GM19372 (cell line): ENCODE results near the gene EXD3.
A peak's percentile ranks its signal among the peaks of the same experiment; 100 is the strongest.

Experiments
- ATAC-seq: cut with Tn5 transposase; IDR thresholded peaks from one replicate; pipeline ENCODE4 v1.9.1; 2021; ENCODE audit warnings: mild to moderate bottlenecking, low read depth, moderate library complexity; ENCODE audit not compliant: unreplicated experiment

EXD3 gene

GRCh38 chr9:137447722-137448601 is 25.0 kb upstream of the EXD3 start:
- ATAC-seq = no peak

GRCh38 chr9:137446851-137447471 is 24.0 kb upstream of the EXD3 start:
- ATAC-seq = no peak

- ATAC-seq = no peak
These were observed 23.0 kb upstream of the EXD3 start for GRCh38 chr9:137445930-137446431.

- peak; percentile 51 for ATAC-seq
These were observed 22.4 kb upstream of the EXD3 start for GRCh38 chr9:137445275-137445807.

GRCh38 chr9:137444106-137444790 is 21.3 kb upstream of the EXD3 start:
- ATAC-seq = no peak

- ATAC-seq = no peak
These were observed 19.0 kb upstream of the EXD3 start for GRCh38 chr9:137441935-137442321.

- ATAC-seq = no peak
These were observed 18.4 kb upstream of the EXD3 start, which contains the start of gene ENTPD8 for GRCh38 chr9:137441289-137441934. Gene ENTPD8, minus strand, starts transcription at chr9:137441357. Its CDS starts 3,072 bp downstream, at chr9:137438285.

GRCh38 chr9:137439158-137439714 is 16.3 kb upstream of the EXD3 start:
- no peak for ATAC-seq

- ATAC-seq = no peak
These were observed 15.7 kb upstream of the EXD3 start for GRCh38 chr9:137438591-137439157.

- no peak for ATAC-seq
These were observed 15.0 kb upstream of the EXD3 start for GRCh38 chr9:137437691-137438590.

- ATAC-seq = no peak
These were observed 14.0 kb upstream of the EXD3 start for GRCh38 chr9:137436761-137437600.

- no peak for ATAC-seq
These were observed 13.2 kb upstream of the EXD3 start for GRCh38 chr9:137435980-137436760.

GRCh38 chr9:137435381-137435891 is 12.5 kb upstream of the EXD3 start:
- no peak for ATAC-seq

- ATAC-seq = no peak
These were observed 11.8 kb upstream of the EXD3 start for GRCh38 chr9:137434498-137435380.

GRCh38 chr9:137433916-137434431 is 11.0 kb upstream of the EXD3 start:
- ATAC-seq = no peak
